ENCODE results near the gene RPL36.

Gene RPL36

DNA sequence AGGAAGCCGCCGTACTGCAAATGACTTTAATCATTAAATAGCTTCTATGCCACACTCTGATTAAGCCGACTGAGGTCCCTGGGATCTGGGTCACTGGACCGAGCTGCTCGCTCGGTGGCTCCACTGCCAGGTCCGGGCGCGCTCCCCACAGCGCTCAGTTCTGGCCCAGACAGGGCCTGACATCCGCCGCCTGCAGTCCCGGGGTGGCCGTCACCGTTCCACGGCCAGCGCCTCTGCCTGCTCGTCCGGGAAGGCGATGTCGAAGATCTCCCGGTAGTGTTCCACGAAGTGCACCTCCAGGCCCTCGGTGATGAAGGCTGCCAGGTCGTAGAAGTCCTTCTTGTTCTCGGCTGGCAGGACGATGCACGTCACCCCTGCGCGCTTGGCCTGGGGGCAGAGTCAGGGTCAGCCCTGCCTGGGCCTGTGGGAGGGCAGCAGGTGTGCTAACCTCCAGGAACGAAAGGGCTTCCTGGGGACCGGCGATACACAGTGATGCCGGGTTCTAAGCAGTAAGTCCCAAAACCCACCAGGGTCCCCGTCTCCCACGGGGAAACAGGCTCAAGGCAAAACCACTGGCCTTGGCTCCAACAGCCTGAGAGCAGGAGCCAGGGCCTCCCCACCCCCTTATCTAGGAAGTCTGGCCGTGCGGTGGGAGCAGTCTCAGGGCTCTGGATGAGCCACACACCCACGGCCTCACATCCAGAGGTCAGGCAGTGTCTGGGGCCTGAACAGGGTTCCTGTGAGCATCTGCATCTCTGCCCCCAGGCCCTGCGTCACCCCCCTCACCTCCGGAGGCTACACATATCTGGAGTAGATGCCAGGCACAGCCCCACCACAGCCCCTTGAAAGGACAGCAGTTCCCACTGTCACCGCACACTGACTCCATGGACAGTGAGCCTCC lies 2.0 kb downstream of the RPL36 start:
- Histone ChIP-seq H3K4me3 (ENCODE audit: low read depth, low read length) (peak overlapping the region; percentile 96), H3K9me3 (no peaks in the 10 kb centered on the region), H3K36me3 (peaks cover 66% of the 10 kb centered on the region), H3K27me3 (no peaks in the 10 kb centered on the region), H3K4me1 (peaks cover 7% of the 10 kb centered on the region; the same call in 1 of the 2 replicates)
- DNase-seq, result peak; percentile 62
- no peak for TF ChIP-seq CTCF (IDR thresholded peaks at IDR 0.05; ENCODE audit: low read depth, low read length)

DNA sequence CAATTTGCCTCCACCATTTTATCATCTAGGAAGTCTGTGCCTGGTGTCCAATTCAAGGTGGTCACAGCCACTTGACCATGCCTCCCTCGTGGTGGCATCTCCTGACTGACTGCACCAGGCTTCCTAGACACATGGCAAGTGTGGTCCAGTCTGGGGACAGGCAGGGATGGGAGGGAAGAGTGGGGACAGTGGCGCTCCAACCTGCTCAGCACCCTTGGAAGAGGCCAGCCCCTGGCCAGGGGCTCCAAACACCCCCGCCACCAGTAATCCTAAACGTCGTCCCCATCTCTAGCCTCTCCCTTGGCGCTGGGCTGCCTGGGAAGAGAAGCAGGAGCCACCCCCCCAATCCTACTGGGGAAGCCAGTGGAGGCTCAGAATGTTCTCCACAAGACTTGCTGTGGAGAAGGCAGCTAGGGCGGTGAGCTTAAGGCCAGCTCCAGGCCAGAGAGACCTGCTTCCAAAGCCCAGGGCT lies 2.7 kb downstream of the RPL36 start:
- Histone ChIP-seq H3K9me3 (no peaks in the 10 kb centered on the region), H3K4me1 (peaks cover 7% of the 10 kb centered on the region; the same call in 1 of the 2 replicates), H3K36me3 (peaks cover 67% of the 10 kb centered on the region), H3K27me3 (no peaks in the 10 kb centered on the region), H3K4me3 (ENCODE audit: low read depth, low read length) (no peak overlapping the region)
- no peak for TF ChIP-seq CTCF (IDR thresholded peaks at IDR 0.05; ENCODE audit: low read depth, low read length)
- no peak for DNase-seq

- Histone ChIP-seq H3K4me1 (peaks cover 7% of the 10 kb centered on the region; the same call in 1 of the 2 replicates), H3K9me3 (no peaks in the 10 kb centered on the region), H3K27me3 (no peaks in the 10 kb centered on the region), H3K36me3 (peaks cover 71% of the 10 kb centered on the region), H3K4me3 (ENCODE audit: low read depth, low read length) (no peak overlapping the region)
- DNase-seq, result no peak
- no peak for TF ChIP-seq CTCF (IDR thresholded peaks at IDR 0.05; ENCODE audit: low read depth, low read length)
Observed at GRCh38 chr19:5693195-5694166, 3.4 kb downstream of the RPL36 start.

DNA sequence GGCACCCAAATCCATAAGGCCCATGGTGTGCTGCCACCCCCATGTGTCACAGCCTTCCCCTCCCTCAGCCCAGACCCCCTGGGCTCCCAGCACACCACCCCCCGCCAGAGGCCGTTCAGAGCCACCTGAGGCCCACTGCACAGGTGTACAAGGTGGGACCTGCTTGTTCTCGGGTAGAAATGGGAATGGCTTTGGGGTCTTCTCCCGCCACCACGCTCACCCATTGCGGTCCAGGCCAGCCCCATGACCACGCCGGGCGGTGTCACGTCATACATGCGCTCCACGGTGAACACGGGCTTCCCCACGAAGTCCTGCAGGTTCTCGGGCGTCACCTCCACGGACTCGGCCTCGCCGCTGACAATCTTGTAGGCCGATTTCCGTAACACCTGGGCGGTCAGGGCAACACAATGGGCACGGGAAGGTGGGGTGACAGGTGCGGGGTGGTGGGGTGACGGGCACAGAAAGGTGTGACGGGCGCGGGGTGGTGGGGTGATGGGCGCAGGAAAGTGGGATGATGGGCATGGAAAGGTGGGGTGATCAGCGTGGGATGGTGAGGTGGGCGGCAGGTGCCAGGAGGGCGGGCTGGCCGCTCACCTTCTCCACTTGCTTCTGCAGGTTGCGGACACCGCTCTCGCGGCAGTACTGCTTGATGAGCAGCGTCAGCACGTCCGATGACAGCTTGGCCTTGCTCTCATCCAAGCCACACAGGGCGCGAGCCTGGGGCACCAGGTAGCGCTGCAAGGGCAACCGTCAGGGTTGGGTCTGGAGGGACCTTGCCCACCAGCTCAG lies 4.3 kb downstream of the RPL36 start:
- H3K9me3 ChIP-seq, result no peaks in the 10 kb centered on the region
- H3K27me3 ChIP-seq, result no peaks in the 10 kb centered on the region
- H3K4me3 ChIP-seq (ENCODE audit: low read depth, low read length), result no peak overlapping the region
- DNase-seq, result no peak
- no peak for TF ChIP-seq CTCF (IDR thresholded peaks at IDR 0.05; ENCODE audit: low read depth, low read length)
- H3K4me1 ChIP-seq, result peaks cover 7% of the 10 kb centered on the region; the same call in 1 of the 2 replicates
- H3K36me3 ChIP-seq, result peaks cover 80% of the 10 kb centered on the region

GRCh38 chr19:5694956-5695648 lies 5.0 kb downstream of the RPL36 start:
- no peak overlapping the region for H3K4me3 ChIP-seq (ENCODE audit: low read depth, low read length)
- H3K4me1 ChIP-seq, result peaks cover 7% of the 10 kb centered on the region; the same call in 1 of the 2 replicates
- H3K27me3 ChIP-seq, result no peaks in the 10 kb centered on the region
- TF ChIP-seq CTCF (IDR thresholded peaks at IDR 0.05; ENCODE audit: low read depth, low read length), result no peak
- no peaks in the 10 kb centered on the region for H3K9me3 ChIP-seq
- peak; percentile 14 for DNase-seq
- H3K36me3 ChIP-seq, result peaks cover 88% of the 10 kb centered on the region
